ENCODE data around the gene OTOP1. TPM values are rescaled to one million over a fixed set of nuclear protein-coding genes. Genes with fewer than 3 reads are reported as not detected.
A peak's percentile ranks its signal among the peaks of the same experiment; 100 is the strongest.

Gene OTOP1
- total and polyA plus RNA-seq, 4 donors, result not detected

GRCh38 chr4:4182835-4183568 lies 43.7 kb downstream of the OTOP1 start:
- peak; percentile 39 for DNase-seq (ENCODE audit: low spot score)
- H3K4me3 ChIP-seq (ENCODE audit: low read depth in 1 of 3, low read length in 3 of 3), result no peak overlapping the region
- H3K36me3 ChIP-seq (ENCODE audit: control insufficient read depth in 4 of 4, insufficient read depth in 3 of 4, low read depth in 1 of 4, low read length in 3 of 4), result no peaks in the 10 kb centered on the region
- H3K4me1 ChIP-seq (ENCODE audit: control insufficient read depth in 4 of 4, insufficient read depth in 4 of 4, low read length in 3 of 4), result peaks cover 0 to 4% (median under 1%) of the 10 kb centered on the region in 4 donors
- H3K9ac ChIP-seq (ENCODE audit: low read depth in 1 of 2, low read length in 2 of 2), result peak overlapping the region in 1 of 2 donors; percentile 28
- peaks cover 0 to 3% (median 0%) of the 10 kb centered on the region in 4 donors for H3K27me3 ChIP-seq (ENCODE audit: control insufficient read depth in 4 of 4, insufficient read depth in 4 of 4, low read length in 3 of 4)
- H3K9me3 ChIP-seq (ENCODE audit: control insufficient read depth in 4 of 4, low read length in 3 of 4), result no peaks in the 10 kb centered on the region
- TF ChIP-seq EGR1 (IDR thresholded peaks at IDR 0.05; ENCODE audit: low read depth in 2 of 2) (no peak), ZBTB33 (IDR thresholded peaks at IDR 0.05) (no peak), YY1 (IDR thresholded peaks at IDR 0.05) (peak; percentile 48), SP1 (IDR thresholded peaks at IDR 0.05) (peak; percentile 10), CTCF (IDR thresholded peaks at IDR 0.05; ENCODE audit: low read depth, low read length, missing input control) (peak; percentile 60), ATF3 (IDR thresholded peaks at IDR 0.05) (no peak), HNF4G (IDR thresholded peaks at IDR 0.05) (no peak), HNF4A (conservative IDR thresholded peaks at IDR 0.05) (peak; percentile 8 to 21), RAD21 (IDR thresholded peaks at IDR 0.05) (peak; percentile 56 to 73), RXRA (IDR thresholded peaks at IDR 0.05) (no peak), MAX (IDR thresholded peaks at IDR 0.05) (no peak), GABPA (IDR thresholded peaks at IDR 0.05 in 1 of 2, conservative IDR thresholded peaks at IDR 0.05 in 1 of 2) (no peak), TAF1 (conservative IDR thresholded peaks at IDR 0.05) (no peak), REST (IDR thresholded peaks at IDR 0.05) (no peak), NR2F2 (IDR thresholded peaks at IDR 0.05) (no peak), FOXA2 (IDR thresholded peaks at IDR 0.05) (no peak), FOXA1 (IDR thresholded peaks at IDR 0.05) (no peak), JUND (IDR thresholded peaks at IDR 0.05) (no peak)
- 34% methylated on average over 19 of the region's 19 CpGs for WGBS
- no peak overlapping the region for H3K27ac ChIP-seq (ENCODE audit: low read depth in 1 of 2, low read length in 2 of 2)
